HCT116 (cell line): ENCODE measurements around the gene GYS1.

Source experiments
- CTCF ChIP-seq, 3 experiments: fragments of 200-600 bp in 1 of 3; sonication (generic) in 1 of 3; IDR thresholded peaks in 2 of 3; conservative IDR thresholded peaks in 1 of 3; 2 replicates each; pipeline ENCODE4 v1.5.1; 2012 to 2017; ENCODE audit warnings: low read depth in 2 of 3, low read length in 2 of 3, antibody characterized with exemption in 1 of 3, borderline replicate concordance in 1 of 3, control low read depth in 1 of 3, mild to moderate bottlenecking in 1 of 3, mixed read lengths in 1 of 3, mixed run types in 1 of 3, moderate library complexity in 1 of 3; ENCODE audit not compliant: insufficient read depth in 1 of 3
- EZH2 ChIP-seq: fragments of 200-600 bp; sonication (generic); IDR thresholded peaks from 2 replicates; pipeline ENCODE4 v1.6.1; 2017; ENCODE audit warnings: antibody characterized with exemption, mixed run types
- POLR2A ChIP-seq: IDR thresholded peaks from 2 replicates; pipeline ENCODE4 v1.7.0; 2011; ENCODE audit warnings: borderline replicate concordance; ENCODE audit not compliant: insufficient read depth, insufficient read length; ENCODE audit errors: extremely low read depth

DNA sequence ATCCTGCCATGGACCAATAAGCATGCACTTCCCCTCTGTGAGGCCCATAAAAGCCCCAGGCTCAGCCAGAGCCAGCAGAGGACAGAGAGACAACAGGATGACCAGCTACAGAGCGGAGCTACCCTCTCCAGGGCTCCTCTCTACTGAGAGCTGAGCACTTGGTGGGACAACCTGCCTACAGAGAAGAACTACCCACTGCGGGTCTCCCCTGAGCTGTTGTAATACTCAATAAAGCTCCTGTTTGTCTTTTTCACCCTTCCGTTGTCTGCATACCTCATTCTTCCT lies 45.9 kb downstream of the GYS1 start:
- TF ChIP-seq EZH2 (no peak), POLR2A (no peak), CTCF (IDR thresholded peaks at IDR 0.05 in 2 of 3, conservative IDR thresholded peaks at IDR 0.05 in 1 of 3; ENCODE audit: borderline replicate concordance in 1 of 3, insufficient read depth in 1 of 3, low read depth in 2 of 3, low read length in 2 of 3) (no peak)
